ENCODE measurements around the gene OR11H7. TPM values are rescaled to one million over a fixed set of nuclear protein-coding genes. Genes with fewer than 3 reads are reported as not detected.
"Not testable (repeated sequence)": the region's sequence is repeated elsewhere in the genome, so short reads cannot be mapped to it uniquely, and the experiment has no call there.

Gene OR11H7
- total and polyA plus RNA-seq, 8 donors, result not detected

DNA sequence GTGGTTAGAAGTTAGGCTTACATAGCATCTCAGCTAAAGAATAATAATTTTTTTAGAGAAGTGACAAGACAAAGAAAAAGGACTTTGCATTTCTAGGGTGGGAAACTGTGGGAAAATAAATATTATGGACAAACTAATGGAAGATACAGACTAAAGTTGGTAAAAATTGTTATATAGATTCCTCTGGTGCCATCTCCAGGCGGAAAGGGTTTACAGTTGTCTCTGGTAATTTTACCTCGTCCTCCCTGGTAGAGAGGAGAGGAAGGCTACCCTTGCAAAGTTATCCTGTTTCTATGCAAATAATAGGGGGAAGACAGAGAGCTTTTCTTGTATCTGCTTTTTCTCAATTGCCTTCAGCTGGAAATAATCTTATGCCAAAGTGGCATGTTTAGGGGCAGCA is 32.9 kb upstream of the OR11H7 start:
- no peak for DNase-seq

DNA sequence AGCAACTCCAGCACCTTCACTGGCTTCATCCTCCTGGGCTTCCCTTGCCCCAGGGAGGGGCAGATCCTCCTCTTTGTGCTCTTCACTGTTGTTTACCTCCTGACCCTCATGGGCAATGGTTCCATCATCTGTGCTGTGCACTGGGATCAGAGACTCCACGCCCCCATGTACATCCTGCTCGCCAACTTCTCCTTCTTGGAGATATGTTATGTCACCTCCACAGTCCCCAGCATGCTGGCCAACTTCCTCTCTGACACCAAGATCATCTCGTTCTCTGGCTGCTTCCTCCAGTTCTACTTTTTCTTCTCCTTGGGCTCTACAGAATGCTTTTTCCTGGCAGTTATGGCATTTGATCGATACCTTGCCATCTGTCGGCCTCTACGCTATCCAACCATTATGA is 31.3 kb upstream of the OR11H7 start:
- H3K4me3 ChIP-seq, result no peak overlapping the region
- no peak for DNase-seq
- intact Hi-C loops (cut with DNase I), result no loop called here
- H3K36me3 ChIP-seq, result no peaks in the 10 kb centered on the region
- ATAC-seq, result no peak
- no peak overlapping the region for H3K27ac ChIP-seq
- H3K4me1 ChIP-seq, result no peaks in the 10 kb centered on the region
- 64 to 74% methylated on average over 6 of the region's 6 CpGs for WGBS, 2 donors
- no peak for FAIRE-seq
- H3K9me3 ChIP-seq, result no peaks in the 10 kb centered on the region
- H3K27me3 ChIP-seq, result no peaks in the 10 kb centered on the region
- TF ChIP-seq, protein P1, sequence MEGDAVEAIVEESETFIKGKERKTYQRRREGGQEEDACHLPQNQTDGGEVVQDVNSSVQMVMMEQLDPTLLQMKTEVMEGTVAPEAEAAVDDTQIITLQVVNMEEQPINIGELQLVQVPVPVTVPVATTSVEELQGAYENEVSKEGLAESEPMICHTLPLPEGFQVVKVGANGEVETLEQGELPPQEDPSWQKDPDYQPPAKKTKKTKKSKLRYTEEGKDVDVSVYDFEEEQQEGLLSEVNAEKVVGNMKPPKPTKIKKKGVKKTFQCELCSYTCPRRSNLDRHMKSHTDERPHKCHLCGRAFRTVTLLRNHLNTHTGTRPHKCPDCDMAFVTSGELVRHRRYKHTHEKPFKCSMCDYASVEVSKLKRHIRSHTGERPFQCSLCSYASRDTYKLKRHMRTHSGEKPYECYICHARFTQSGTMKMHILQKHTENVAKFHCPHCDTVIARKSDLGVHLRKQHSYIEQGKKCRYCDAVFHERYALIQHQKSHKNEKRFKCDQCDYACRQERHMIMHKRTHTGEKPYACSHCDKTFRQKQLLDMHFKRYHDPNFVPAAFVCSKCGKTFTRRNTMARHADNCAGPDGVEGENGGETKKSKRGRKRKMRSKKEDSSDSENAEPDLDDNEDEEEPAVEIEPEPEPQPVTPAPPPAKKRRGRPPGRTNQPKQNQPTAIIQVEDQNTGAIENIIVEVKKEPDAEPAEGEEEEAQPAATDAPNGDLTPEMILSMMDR (IDR thresholded peaks at IDR 0.05), result no peak

More for the DNA sequence above, 32.9 kb upstream of the OR11H7 start:
- WGBS, 2 donors, result 17 to 26% methylated on average over 2 of the region's 2 CpGs
- Histone ChIP-seq H3K9me3 (no peaks in the 10 kb centered on the region), H3K4me1 (no peaks in the 10 kb centered on the region), H3K4me3 (no peak overlapping the region), H3K36me3 (no peaks in the 10 kb centered on the region), H3K27me3 (no peaks in the 10 kb centered on the region), H3K27ac (no peak overlapping the region)
- FAIRE-seq (no peak), ATAC-seq (peak in 1 of 4 donors; percentile 58)
- intact Hi-C loops (cut with DNase I), result no loop called here
- TF ChIP-seq, protein P1 (IDR thresholded peaks at IDR 0.05), result no peak

DNA sequence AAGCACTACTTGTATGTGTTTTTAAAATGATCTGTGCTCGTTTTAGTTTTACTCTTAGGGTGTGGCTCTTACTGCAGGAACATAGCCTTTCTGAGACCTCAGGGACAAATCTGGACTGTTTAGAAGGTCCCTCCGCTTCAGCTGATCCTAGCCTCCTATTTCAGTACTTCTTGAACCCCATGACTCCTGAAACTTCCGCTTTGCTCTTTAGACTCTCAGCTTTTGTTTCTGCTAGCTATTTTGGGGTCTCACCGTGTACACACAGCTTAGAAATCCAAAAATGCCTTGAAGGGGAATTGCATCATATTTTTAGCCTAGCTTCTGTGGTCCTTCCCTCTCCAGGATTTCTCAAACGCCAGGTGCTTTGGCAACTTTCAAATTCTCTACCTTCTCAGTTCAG is 29.8 kb upstream of the OR11H7 start:
- WGBS, 2 donors, result 47 to 56% methylated on average over 5 of the region's 5 CpGs
- H3K4me3 ChIP-seq, result no peak overlapping the region
- no peak for ATAC-seq
- no peaks in the 10 kb centered on the region for H3K27me3 ChIP-seq
- TF ChIP-seq, protein P1 (IDR thresholded peaks at IDR 0.05), result no peak
- no peaks in the 10 kb centered on the region for H3K4me1 ChIP-seq
- no peaks in the 10 kb centered on the region for H3K36me3 ChIP-seq
- no peaks in the 10 kb centered on the region for H3K9me3 ChIP-seq
- no peak for DNase-seq
- intact Hi-C loops (cut with DNase I), result no loop called here
- H3K27ac ChIP-seq, result no peak overlapping the region
- no peak for FAIRE-seq

DNA sequence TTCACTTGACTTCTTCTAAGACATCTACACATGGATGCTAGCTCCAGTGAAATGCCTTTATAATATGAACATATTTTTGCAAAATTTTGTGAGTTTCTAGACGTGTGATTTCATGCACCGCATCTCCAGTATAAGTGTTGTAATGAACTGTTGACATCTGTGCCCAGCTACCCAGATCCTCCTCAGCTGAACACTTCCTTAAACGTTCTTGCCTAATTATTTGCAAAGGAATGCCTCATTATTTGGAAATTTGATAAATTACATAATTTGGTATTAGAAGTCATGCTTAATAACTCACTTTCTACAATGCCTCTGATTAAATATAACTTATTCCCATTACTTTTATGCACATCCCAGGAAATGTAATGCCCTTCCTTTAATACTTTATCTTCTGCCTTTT is 24.1 kb upstream of the OR11H7 start:
- no peaks in the 10 kb centered on the region for H3K27me3 ChIP-seq
- TF ChIP-seq, protein P1 (IDR thresholded peaks at IDR 0.05), result no peak
- no peaks in the 10 kb centered on the region for H3K4me1 ChIP-seq
- no peaks in the 10 kb centered on the region for H3K9me3 ChIP-seq
- no peak overlapping the region for H3K4me3 ChIP-seq
- 54 to 55% methylated on average over 3 of the region's 3 CpGs for WGBS, 2 donors
- no peaks in the 10 kb centered on the region for H3K36me3 ChIP-seq
- FAIRE-seq (no peak), DNase-seq (no peak), ATAC-seq (no peak)
- H3K27ac ChIP-seq, result no peak overlapping the region
- intact Hi-C loops (cut with DNase I), result no loop called here

DNA sequence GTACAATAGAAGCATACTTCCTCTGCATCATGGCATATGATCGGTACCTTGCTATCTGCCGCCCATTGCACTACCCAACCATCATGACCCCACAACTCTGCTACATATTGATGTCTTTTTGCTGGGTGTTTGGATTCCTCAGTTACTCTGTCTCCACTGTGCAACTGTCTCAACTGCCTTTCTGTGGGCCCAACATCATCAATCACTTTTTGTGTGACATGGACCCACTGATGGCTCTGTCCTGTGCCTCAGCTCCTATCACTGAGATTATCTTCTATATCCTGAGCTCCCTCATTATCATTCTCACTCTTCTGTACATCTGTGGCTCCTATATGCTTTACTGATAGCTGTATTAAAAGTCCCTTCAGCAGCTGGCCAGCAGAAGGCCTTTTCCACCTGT is 19.2 kb upstream of the OR11H7 start:
- no peak for DNase-seq
- FAIRE-seq, result no peak
- no peaks in the 10 kb centered on the region for H3K36me3 ChIP-seq
- no peaks in the 10 kb centered on the region for H3K9me3 ChIP-seq
- no peak overlapping the region for H3K27ac ChIP-seq
- ATAC-seq, result no peak
- TF ChIP-seq, protein P1 (IDR thresholded peaks at IDR 0.05), result no peak
- H3K4me1 ChIP-seq, result no peaks in the 10 kb centered on the region
- WGBS, 2 donors, result 81 to 100% methylated on average over 2 of the region's 2 CpGs
- no peaks in the 10 kb centered on the region for H3K27me3 ChIP-seq
- intact Hi-C loops (cut with DNase I), result no loop called here
- no peak overlapping the region for H3K4me3 ChIP-seq

DNA sequence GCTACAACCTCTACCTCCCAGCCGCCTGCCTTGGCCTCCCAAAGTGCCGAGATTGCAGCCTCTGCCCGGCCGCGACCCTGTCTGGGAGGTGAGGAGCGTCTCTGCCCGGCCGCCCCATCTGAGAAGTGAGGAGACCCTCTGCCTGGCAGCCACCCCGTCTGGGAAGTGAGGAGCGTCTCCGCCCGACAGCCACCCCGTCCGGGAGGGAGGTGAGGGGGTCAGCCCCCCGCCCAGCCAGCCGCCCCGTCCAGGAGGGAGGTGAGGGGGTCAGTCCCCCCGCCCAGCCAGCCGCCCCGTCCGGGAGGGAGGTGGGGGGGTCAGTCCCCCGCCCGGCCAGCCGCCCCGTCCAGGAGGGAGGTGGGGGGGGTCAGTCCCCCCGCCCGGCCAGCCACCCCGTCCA is 16.4 kb upstream of the OR11H7 start:
- ATAC-seq; H3K9me3 ChIP-seq; H3K36me3 ChIP-seq; H3K27me3 ChIP-seq; H3K4me1 ChIP-seq; H3K4me3 ChIP-seq; H3K27ac ChIP-seq; intact Hi-C loops (cut with DNase I); FAIRE-seq; DNase-seq: not testable (repeated sequence)
- 78 to 88% methylated on average over 11 to 26 of the region's 28 CpGs for WGBS, 2 donors

All from pancreas (tissue), 10 donors.